GM19452 (cell line): ENCODE data around the gene PRKN.

Source experiments
- ATAC-seq: cut with Tn5 transposase; IDR thresholded peaks from one replicate; pipeline ENCODE4 v1.9.1; 2021; ENCODE audit not compliant: unreplicated experiment

The PRKN gene

GRCh38 chr6:161694995-161695394 is 1032.6 kb downstream of the PRKN start:
- ATAC-seq, result no peak

DNA sequence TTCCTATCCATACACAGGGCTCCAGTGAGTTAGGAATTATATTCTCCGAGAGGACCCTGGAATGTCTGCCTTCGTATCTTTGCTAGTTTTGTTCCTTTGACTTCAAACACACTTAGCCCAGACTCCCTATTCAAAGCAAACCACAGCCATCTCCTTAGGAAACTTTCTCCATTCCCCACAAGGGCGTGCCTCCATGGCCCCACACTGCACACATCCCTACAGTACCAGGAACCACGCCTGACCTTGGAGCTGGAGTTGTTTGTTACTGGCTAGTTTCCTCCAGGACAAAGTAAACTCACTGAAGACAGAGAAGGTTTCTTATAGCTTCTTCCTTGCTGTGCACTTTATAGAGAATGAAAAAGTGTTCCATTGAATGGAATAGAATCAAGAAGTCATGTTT is 1040.9 kb downstream of the PRKN start:
- no peak for ATAC-seq

DNA sequence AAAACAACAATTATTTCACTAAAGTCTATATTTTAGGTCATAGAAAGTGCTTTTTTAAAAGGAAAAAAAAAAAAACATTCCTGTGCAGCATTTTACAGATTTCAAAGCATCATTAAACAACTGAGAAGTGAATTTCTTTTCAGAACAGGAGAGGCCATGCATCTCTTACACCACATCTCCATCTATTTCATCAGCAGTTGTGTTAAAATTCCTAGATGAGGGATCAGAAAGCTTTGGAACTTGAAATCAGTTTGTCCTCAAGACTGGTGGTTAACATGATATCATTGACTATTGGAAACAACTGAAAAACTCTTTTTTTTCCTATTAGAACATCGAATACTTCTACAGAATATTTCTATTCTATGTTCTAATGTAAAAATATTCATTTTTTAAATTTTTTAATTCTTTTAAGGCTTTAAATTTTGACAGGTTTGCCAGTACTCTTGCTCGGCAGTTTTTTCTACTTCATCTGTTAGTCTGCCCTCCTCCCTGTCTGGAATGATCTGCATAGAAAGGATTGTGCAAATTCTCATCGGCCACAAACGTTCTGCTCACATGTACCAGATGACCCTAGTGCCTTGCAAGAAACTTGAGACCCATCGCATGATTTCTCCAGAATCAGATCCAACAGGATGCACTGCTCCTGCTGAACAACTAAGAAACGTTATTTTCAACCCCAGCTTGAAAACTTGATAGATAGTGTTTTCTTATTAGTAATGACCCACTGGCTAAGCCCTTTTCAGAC is 1042.7 kb downstream of the PRKN start:
- no peak for ATAC-seq

DNA sequence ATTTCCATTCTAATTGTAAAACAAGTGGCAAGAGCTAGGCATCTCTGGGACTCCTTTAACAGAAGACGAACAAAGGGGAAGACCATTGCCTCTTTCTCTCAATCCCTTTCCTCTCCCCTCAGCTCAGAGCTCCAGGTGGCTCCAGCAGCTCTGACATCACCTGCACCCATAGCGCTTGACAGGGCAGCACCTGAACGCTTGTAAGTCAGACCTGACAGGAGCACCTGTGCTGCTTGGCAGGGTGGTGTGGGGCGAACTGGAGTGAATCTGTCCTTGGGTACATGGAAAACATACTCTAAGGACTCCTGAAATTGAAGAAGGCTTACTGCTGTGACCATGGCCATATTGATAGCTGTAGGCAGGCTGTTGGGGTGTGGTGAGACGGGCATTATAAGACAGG is 1044.2 kb downstream of the PRKN start:
- ATAC-seq, result no peak

DNA sequence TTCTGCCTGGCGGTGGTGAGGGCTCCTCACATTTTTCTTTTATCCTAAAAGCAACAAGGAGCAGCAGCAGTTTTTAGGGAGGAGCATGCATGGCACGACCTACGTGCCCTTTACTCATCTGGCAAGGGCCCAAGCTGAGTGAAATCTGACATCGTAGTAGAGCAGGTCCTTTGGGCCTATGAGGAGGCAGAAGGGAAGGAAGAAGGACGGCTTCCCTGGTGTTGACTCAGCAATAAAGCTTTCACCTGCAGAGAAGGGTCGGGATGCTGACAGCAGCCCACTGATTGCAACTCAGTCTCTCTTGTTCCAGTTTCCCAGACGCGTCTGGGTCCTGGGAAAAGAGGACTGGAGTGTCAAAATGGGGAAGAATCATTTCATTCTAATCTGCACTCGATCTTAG is 1044.6 kb downstream of the PRKN start:
- ATAC-seq, result no peak

DNA sequence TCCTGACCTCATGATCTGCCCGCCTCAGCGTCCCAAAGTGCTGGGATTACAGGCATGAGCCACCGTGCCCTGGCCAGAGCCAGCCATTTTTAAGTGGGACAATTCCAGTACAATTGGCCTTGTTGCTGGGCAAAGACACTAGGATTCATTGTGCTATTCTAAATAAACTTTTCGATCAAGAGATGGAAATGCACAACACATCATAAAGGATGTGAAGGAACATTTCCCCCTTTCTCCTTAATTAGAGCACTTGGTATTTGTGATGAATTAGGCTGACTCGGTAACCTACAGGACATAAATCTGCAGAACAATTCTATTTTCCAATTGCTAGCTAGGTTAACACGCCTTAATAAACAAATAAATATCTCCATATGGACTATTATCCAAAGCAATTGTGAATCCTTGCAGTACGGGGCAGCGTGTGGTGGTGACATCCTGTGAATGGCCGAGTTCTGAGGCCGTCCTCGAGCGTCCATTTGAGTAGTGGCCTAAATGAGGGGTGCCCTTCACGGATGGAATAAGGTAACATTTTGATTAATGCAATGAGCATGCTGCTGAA is 1047.5 kb downstream of the PRKN start:
- ATAC-seq, result no peak

DNA sequence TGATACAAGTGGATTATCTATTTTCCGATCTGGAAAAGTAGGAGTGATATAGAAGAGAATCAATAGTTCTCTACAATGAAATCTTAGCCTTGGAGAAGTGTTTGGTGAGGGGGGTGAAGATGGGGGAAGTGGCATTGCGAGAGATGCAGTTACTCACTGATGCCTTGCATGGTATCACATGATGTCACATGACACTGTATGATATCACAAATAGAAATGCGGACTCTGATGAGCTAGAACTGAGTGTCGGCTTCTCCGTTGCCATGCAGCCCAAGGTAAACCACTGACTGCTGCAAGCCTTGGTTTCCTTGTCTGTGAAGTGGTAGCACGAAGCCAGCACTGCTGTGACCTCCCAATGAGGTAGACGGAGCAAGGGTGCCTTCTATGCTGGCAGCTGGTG is 1050.4 kb downstream of the PRKN start:
- ATAC-seq, result no peak

DNA sequence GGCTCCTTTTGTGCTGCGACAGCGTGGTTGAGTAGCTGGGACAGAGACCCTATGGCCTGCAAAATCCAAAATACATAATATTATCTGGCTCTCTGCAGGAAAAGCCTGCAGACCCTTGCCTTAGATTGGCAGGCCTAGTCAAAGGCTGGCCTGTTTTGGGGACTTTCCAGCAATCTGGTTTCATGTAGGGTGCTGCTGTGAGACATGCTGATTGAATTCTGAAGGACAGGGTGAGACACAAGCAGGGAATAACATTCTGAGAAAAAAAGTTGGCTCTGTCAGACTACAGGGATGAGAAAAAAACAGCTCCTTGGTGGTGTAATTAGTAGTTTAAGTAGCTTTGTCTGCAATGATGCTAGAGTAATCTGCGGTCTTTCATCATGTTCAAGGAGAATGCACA is 1051.0 kb downstream of the PRKN start:
- no peak for ATAC-seq

DNA sequence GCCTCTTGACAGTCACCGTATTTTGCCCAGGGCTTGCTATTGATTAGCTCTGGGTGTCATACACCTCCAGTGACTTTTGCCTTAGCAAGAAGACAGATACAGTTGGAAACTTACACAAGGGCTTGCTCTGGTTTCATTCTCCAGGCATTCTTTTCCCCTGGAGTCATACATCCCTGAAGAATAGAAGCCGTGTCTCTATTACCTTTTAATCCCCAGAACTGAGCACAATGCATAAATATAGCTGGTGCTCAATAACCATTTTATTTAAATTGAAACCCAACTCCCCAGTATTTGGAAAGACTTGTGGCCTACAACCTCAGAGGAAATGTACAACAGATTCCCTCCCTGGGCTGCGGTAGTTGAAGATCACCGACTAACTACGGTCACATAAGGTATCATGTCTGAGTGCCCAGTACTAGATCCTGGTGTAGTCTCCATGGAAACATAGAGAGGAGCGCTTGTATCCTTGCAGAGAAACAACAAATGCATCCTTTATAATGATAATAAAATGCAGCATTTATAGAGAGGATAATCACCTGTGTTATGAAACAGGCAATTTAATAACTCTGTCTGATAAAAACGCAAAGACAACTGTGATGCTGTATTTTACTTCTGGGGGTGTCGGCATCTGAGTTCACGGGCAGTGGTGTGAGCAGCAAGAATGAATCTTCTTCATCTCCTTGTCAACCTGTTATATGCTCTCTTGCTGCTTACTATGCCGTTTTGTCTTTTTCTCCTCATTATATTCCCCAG is 1052.5 kb downstream of the PRKN start:
- no peak for ATAC-seq

GRCh38 chr6:161673026-161673425 is 1054.5 kb downstream of the PRKN start:
- ATAC-seq, result no peak

DNA sequence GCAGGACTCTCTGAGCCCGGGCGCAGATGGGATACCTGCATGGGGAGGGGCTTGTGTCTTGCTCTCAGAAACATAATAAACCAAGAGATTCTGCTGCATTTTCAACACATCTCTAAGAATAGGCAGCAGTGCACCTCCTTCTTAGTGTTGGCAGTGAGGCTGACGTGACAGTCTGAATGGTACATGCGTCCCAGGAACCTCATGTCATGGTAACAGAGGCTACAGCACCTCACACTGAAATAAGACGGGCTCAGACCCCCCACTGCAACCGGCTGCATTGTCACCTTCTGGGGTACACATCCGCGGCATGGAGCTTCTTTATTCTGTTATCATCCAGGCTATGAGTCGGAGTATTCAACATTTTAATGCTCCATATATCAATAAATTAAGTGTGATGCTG is 1056.4 kb downstream of the PRKN start:
- ATAC-seq, result no peak

DNA sequence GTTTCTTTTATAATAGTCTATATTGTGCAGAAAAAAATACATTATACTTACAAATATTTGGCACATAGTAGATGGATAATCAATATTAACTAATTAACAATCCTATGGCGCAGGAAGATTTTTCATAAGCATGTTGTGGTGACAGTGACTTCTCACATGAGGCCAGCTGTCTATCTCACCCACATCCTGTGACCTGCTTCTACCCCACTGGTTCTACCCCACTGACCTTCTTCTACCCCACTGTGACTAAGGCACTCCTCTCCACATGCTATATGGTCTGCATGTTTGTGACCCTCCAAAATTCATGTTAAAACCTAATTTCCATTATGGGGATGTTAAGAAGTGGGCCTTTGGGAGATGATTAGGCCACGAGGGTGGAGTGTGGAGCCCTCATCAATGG is 1058.9 kb downstream of the PRKN start:
- no peak for ATAC-seq

DNA sequence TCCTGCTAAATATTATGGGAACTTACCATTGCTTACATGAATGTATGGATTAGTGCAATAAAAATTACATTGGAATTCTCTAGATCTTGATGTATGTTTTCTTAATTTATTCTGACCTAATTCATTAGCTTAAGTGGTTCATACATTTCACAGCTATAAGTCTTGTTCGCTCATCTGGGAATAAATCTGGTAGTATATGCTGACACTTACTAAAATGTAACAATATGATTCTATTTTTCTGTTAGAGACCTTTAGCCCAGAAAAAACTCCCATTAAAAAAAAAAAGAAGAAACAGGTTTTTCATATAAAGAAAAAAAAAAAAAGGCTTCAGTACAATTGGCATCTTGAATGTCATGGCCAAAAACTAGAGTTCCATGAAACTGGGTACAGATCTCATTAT is 1059.6 kb downstream of the PRKN start:
- no peak for ATAC-seq

- no peak for ATAC-seq
These were observed 1063.9 kb downstream of the PRKN start for GRCh38 chr6:161663682-161664081.

GRCh38 chr6:161660666-161661571 is 1066.6 kb downstream of the PRKN start:
- no peak for ATAC-seq

GRCh38 chr6:161658211-161658610 is 1069.4 kb downstream of the PRKN start:
- no peak for ATAC-seq

GRCh38 chr6:161654209-161654608 is 1073.4 kb downstream of the PRKN start:
- ATAC-seq, result no peak

DNA sequence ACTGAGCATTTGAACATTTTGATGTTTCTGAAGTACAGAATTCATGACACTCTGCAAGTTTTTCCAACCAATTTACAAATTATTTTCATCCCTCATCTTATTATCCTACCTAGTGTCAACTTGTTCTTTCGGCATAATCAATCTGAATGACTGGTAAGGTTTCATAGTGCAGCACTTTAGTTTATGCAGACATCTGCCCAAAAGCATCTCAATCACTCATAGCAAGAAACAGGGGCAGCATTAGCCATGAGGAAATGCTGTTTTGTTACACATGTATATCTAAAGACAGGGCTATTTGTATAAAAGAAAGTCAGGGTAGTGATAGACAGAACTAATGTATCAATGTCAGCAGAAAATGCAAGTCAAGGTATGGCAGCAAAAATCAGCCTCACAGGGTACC is 1075.6 kb downstream of the PRKN start:
- no peak for ATAC-seq

DNA sequence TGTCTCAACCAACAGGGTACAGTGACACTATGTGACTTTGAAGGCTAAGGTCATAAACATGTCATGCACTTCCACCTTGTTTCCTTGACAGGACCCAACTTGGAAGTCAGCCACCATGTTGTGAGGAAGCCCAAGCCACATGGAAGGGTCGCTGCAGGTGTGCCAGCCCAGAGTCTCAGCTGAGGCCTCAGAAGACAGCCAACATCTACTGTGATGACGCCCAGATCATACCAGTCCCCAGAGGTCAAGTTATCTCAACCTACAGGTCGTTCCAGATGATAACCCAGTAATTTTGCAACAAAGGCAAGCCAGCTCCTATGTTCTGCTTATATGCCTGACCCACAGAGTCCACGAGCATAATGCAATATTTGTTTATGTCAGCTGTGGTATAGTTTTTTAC is 1077.7 kb downstream of the PRKN start:
- no peak for ATAC-seq

DNA sequence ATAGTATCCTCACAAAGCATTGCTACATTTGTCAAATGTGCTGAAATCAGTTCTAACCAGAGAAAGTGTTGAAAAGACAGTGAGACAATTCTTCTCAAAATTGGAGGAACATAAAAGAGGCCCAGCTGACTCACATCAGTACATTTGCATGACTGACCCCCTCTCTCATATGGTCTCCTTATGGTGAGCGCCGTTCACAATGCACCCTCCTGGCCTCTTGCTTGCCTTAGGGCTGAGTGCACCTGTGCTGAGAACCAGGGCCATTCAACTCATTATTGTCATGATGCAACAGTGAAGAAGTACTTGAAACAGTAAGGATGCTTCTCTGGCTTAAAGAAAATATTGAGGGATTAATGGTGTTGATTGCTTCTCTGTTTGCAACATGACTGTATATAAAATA is 1078.5 kb downstream of the PRKN start:
- ATAC-seq, result no peak

DNA sequence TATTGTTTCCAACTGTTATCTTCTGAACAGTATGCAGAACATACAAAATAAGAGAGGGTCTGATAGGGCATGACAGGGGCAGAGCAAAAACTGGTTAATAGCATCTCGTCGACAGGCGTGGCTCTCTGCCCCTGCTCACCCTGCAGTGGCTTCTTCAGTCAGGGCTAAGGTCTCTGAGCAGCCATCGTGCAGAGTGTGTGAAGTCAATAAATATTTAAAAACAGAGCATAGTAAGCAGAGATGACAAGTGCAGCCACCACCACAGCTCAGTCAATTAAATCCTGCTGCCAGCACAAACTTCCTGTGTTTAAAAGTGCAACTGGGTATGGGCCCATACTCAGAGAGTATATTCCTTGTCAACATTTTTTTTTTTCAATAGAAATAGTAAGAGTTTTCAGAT is 1080.3 kb downstream of the PRKN start:
- ATAC-seq, result no peak
